MV-4-11 (cell line): Measurements from ENCODE around the gene SLC25A21.
"Not testable (repeated sequence)": the region's sequence is repeated elsewhere in the genome, so short reads cannot be mapped to it uniquely, and the experiment has no call there.

Experiments
- DNase-seq: peaks from one replicate; lab custom pipeline; 2025; lab: John Stamatoyannopoulos, UW

Gene SLC25A21

GRCh38 chr14:36863271-36863670, 309.1 kb downstream of the SLC25A21 start:
- DNase-seq, result no peak

GRCh38 chr14:36862237-36862636, 310.2 kb downstream of the SLC25A21 start:
- DNase-seq, result not testable (repeated sequence)

GRCh38 chr14:36860831-36861230, 311.6 kb downstream of the SLC25A21 start:
- no peak for DNase-seq

GRCh38 chr14:36859119-36859518, 313.3 kb downstream of the SLC25A21 start:
- no peak for DNase-seq

GRCh38 chr14:36857842-36858445, 314.5 kb downstream of the SLC25A21 start:
- DNase-seq, result no peak

GRCh38 chr14:36857136-36857535, 315.3 kb downstream of the SLC25A21 start:
- DNase-seq, result no peak

- DNase-seq, result no peak
These were observed 316.1 kb downstream of the SLC25A21 start for GRCh38 chr14:36856095-36856878.

- DNase-seq, result no peak
These were observed 317.0 kb downstream of the SLC25A21 start for GRCh38 chr14:36855396-36855795.

- DNase-seq, result no peak
These were observed 319.3 kb downstream of the SLC25A21 start for GRCh38 chr14:36852981-36853691.

- DNase-seq, result no peak
These were observed 324.2 kb downstream of the SLC25A21 start for GRCh38 chr14:36848213-36848612.

- no peak for DNase-seq
These were observed 325.0 kb downstream of the SLC25A21 start for GRCh38 chr14:36847366-36847765.

- DNase-seq, result no peak
These were observed 326.9 kb downstream of the SLC25A21 start for GRCh38 chr14:36845356-36846012.

GRCh38 chr14:36844443-36845195, 327.8 kb downstream of the SLC25A21 start:
- DNase-seq, result no peak

- no peak for DNase-seq
These were observed 329.0 kb downstream of the SLC25A21 start for GRCh38 chr14:36843410-36843809.

- DNase-seq, result no peak
These were observed 337.3 kb downstream of the SLC25A21 start for GRCh38 chr14:36835128-36835527.

GRCh38 chr14:36834293-36834692, 338.1 kb downstream of the SLC25A21 start:
- peak; percentile 18 for DNase-seq

- DNase-seq, result no peak
These were observed 342.9 kb downstream of the SLC25A21 start for GRCh38 chr14:36829547-36829946.

GRCh38 chr14:36827861-36828260, 344.5 kb downstream of the SLC25A21 start:
- no peak for DNase-seq

- DNase-seq, result no peak
These were observed 345.8 kb downstream of the SLC25A21 start for GRCh38 chr14:36826614-36827013.

GRCh38 chr14:36824854-36825253, 347.6 kb downstream of the SLC25A21 start:
- no peak for DNase-seq

- DNase-seq, result no peak
These were observed 348.8 kb downstream of the SLC25A21 start for GRCh38 chr14:36823651-36824050.

GRCh38 chr14:36822685-36823084, 349.7 kb downstream of the SLC25A21 start:
- DNase-seq, result no peak
